Ascending aorta (tissue), 2 donors: ENCODE results near the gene RUNX3. TPM values are rescaled to one million over a fixed set of nuclear protein-coding genes. Genes with fewer than 3 reads are reported as not detected.

ENCODE experiments used
- DNase-seq, 2 donors: peaks; one replicate each; pipeline ENCODE4 v3.0.0-alpha.2; 2019; ENCODE audit warnings: low spot score in 2 of 2
- H3K27ac ChIP-seq, 2 donors: fragments of 200-600 bp; sonication (generic); one replicate each; pipeline ENCODE4 v1.5.1; 2016 to 2017; ENCODE audit warnings: mild to moderate bottlenecking in 1 of 2
- H3K27me3 ChIP-seq: fragments of 200-600 bp; sonication (generic); one replicate; pipeline ENCODE4 v1.5.1; 2017
- H3K36me3 ChIP-seq, 2 donors: fragments of 200-600 bp; sonication (generic); one replicate each; pipeline ENCODE4 v1.5.1; 2016
- H3K4me1 ChIP-seq, 2 donors: fragments of 200-600 bp; sonication (generic); one replicate each; pipeline ENCODE4 v1.5.1; 2016 to 2017; ENCODE audit warnings: mild to moderate bottlenecking in 1 of 2
- H3K4me3 ChIP-seq, 2 donors: fragments of 200-600 bp; sonication (generic); one replicate each; pipeline ENCODE4 v1.5.1; 2016 to 2017; ENCODE audit warnings: mild to moderate bottlenecking in 1 of 2
- H3K9me3 ChIP-seq, 2 donors: fragments of 200-600 bp; sonication (generic); one replicate each; pipeline ENCODE4 v1.5.1; 2016
- CTCF ChIP-seq, 3 experiments: fragments of 200-600 bp in 2 of 3; fragments of 450-650 bp in 1 of 3; sonication (generic) in 2 of 3; IDR thresholded peaks; one replicate each; pipeline ENCODE4 v1.5.1; 2016 to 2019; ENCODE audit warnings: antibody characterized with exemption in 3 of 3, mild to moderate bottlenecking in 1 of 3, moderate library complexity in 1 of 3
- intact Hi-C: fragments of 100-400 bp; cut with DNase I; formaldehyde crosslinking; loops from one replicate; pipeline ENCODE4 v1.15.1; 2023
- total RNA-seq: library from RNA; depleted of rRNA; stranded (reverse); fragments of >200 nt; gene quantifications from one replicate; pipeline ENCODE4 v1.1.0, GENCODE V29; 2016

The RUNX3 gene
- total RNA-seq, 1 donor from 2014 or later: 0.21 TPM

- H3K4me1 ChIP-seq: no peaks in the 10 kb centered on the region
- no peak for TF ChIP-seq CTCF (IDR thresholded peaks at IDR 0.05)
- H3K27ac ChIP-seq: no peak overlapping the region
- no peaks in the 10 kb centered on the region for H3K27me3 ChIP-seq
- H3K9me3 ChIP-seq: no peaks in the 10 kb centered on the region
- H3K36me3 ChIP-seq: no peaks in the 10 kb centered on the region
- intact Hi-C loops: no loop called here
- no peak overlapping the region for H3K4me3 ChIP-seq
- DNase-seq: no peak
Observed at GRCh38 chr1:24967962-24968361, 37.9 kb upstream of the RUNX3 start.

GRCh38 chr1:24967555-24967954, 37.5 kb upstream of the RUNX3 start:
- TF ChIP-seq CTCF (IDR thresholded peaks at IDR 0.05): no peak
- Histone ChIP-seq H3K9me3 (no peaks in the 10 kb centered on the region), H3K27ac (no peak overlapping the region), H3K4me3 (no peak overlapping the region), H3K27me3 (no peaks in the 10 kb centered on the region), H3K36me3 (no peaks in the 10 kb centered on the region), H3K4me1 (no peaks in the 10 kb centered on the region)
- intact Hi-C loops: no loop called here
- no peak for DNase-seq

GRCh38 chr1:24966724-24967346, 36.8 kb upstream of the RUNX3 start:
- H3K36me3 ChIP-seq: no peaks in the 10 kb centered on the region
- intact Hi-C loops: no loop called here
- H3K27ac ChIP-seq: no peak overlapping the region
- no peak for TF ChIP-seq CTCF (IDR thresholded peaks at IDR 0.05)
- no peaks in the 10 kb centered on the region for H3K27me3 ChIP-seq
- H3K4me3 ChIP-seq: no peak overlapping the region
- DNase-seq: no peak
- H3K9me3 ChIP-seq: no peaks in the 10 kb centered on the region
- H3K4me1 ChIP-seq: no peaks in the 10 kb centered on the region

- DNase-seq: no peak
- Histone ChIP-seq H3K4me1 (no peaks in the 10 kb centered on the region), H3K9me3 (no peaks in the 10 kb centered on the region), H3K27ac (no peak overlapping the region), H3K4me3 (no peak overlapping the region), H3K36me3 (no peaks in the 10 kb centered on the region), H3K27me3 (no peaks in the 10 kb centered on the region)
- no peak for TF ChIP-seq CTCF (IDR thresholded peaks at IDR 0.05)
- intact Hi-C loops: no loop called here
Observed at GRCh38 chr1:24966121-24966723, 36.1 kb upstream of the RUNX3 start.

GRCh38 chr1:24965571-24965930, 35.5 kb upstream of the RUNX3 start:
- Histone ChIP-seq H3K4me3 (no peak overlapping the region), H3K27me3 (no peaks in the 10 kb centered on the region), H3K36me3 (no peaks in the 10 kb centered on the region), H3K27ac (no peak overlapping the region), H3K9me3 (no peaks in the 10 kb centered on the region), H3K4me1 (no peaks in the 10 kb centered on the region)
- no peak for DNase-seq
- intact Hi-C loops: no loop called here
- TF ChIP-seq CTCF (IDR thresholded peaks at IDR 0.05): no peak
